HG03159 (cell line): ENCODE results near the gene GBX1.

Experiments used
- ATAC-seq: cut with Tn5 transposase; IDR thresholded peaks from one replicate; pipeline ENCODE4 v1.9.1; 2021; ENCODE audit warnings: mild to moderate bottlenecking, moderate library complexity; ENCODE audit not compliant: unreplicated experiment

Gene GBX1

GRCh38 chr7:151141311-151141854, 26.1 kb downstream of the GBX1 start:
- no peak for ATAC-seq

GRCh38 chr7:151140826-151141225, 26.7 kb downstream of the GBX1 start:
- ATAC-seq = no peak

- ATAC-seq = no peak
Measured at GRCh38 chr7:151139791-151140190, 27.7 kb downstream of the GBX1 start.

- ATAC-seq = no peak
Measured at GRCh38 chr7:151139071-151139790, 28.3 kb downstream of the GBX1 start.

- ATAC-seq = no peak
Measured at GRCh38 chr7:151138153-151138851, 29.2 kb downstream of the GBX1 start.

GRCh38 chr7:151137791-151138152, 29.7 kb downstream of the GBX1 start:
- ATAC-seq = no peak

- no peak for ATAC-seq
Measured at GRCh38 chr7:151137076-151137675, 30.3 kb downstream of the GBX1 start.

GRCh38 chr7:151135866-151136843, 31.3 kb downstream of the GBX1 start:
- no peak for ATAC-seq

GRCh38 chr7:151135525-151135845, 32.0 kb downstream of the GBX1 start:
- no peak for ATAC-seq

GRCh38 chr7:151134743-151135524, 32.6 kb downstream of the GBX1 start:
- ATAC-seq = no peak

GRCh38 chr7:151133986-151134742, 33.3 kb downstream of the GBX1 start:
- no peak for ATAC-seq

- no peak for ATAC-seq
Measured at GRCh38 chr7:151133266-151133985, 34.1 kb downstream of the GBX1 start.

GRCh38 chr7:151132461-151133205, 34.9 kb downstream of the GBX1 start:
- no peak for ATAC-seq

- ATAC-seq = no peak
Measured at GRCh38 chr7:151131592-151132293, 35.8 kb downstream of the GBX1 start.

GRCh38 chr7:151131224-151131591, 36.3 kb downstream of the GBX1 start:
- no peak for ATAC-seq

GRCh38 chr7:151130741-151131157, 36.7 kb downstream of the GBX1 start:
- ATAC-seq = no peak

- ATAC-seq = no peak
Measured at GRCh38 chr7:151129960-151130591, 37.4 kb downstream of the GBX1 start.
